GM19463 (cell line): ENCODE results near the gene WDR62.
"Not testable (repeated sequence)": the region's sequence is repeated elsewhere in the genome, so short reads cannot be mapped to it uniquely, and the experiment has no call there.

Source experiments
- ATAC-seq: cut with Tn5 transposase; IDR thresholded peaks from one replicate; pipeline ENCODE4 v1.9.1; 2021; ENCODE audit warnings: mild to moderate bottlenecking, moderate library complexity; ENCODE audit not compliant: unreplicated experiment

Gene WDR62

GRCh38 chr19:36106991-36107390 lies 52.3 kb downstream of the WDR62 start:
- no peak for ATAC-seq

- ATAC-seq: no peak
These were observed 54.0 kb downstream of the WDR62 start for GRCh38 chr19:36108684-36109083.

- ATAC-seq: no peak
These were observed 55.9 kb downstream of the WDR62 start, which contains the start of gene OVOL3 for GRCh38 chr19:36110487-36111199. Gene OVOL3, plus strand, starts transcription at chr19:36111143. Its CDS starts 60 bp downstream, at chr19:36111203.

GRCh38 chr19:36111200-36111539 lies 56.5 kb downstream of the WDR62 start:
- no peak for ATAC-seq

GRCh38 chr19:36112678-36113077 lies 58.0 kb downstream of the WDR62 start:
- no peak for ATAC-seq

GRCh38 chr19:36113425-36113824 lies 58.7 kb downstream of the WDR62 start:
- no peak for ATAC-seq

- ATAC-seq: no peak
These were observed 59.4 kb downstream of the WDR62 start for GRCh38 chr19:36113894-36114720.

- peak; percentile 86 for ATAC-seq
These were observed 60.2 kb downstream of the WDR62 start, which contains the start of gene POLR2I for GRCh38 chr19:36114721-36115452. Gene POLR2I, minus strand, starts transcription at chr19:36114875. Its CDS starts 19 bp downstream, at chr19:36114856.

- ATAC-seq: peak; percentile 37
These were observed 61.0 kb downstream of the WDR62 start, which contains the start of gene TBCB for GRCh38 chr19:36115453-36116343. Gene TBCB, plus strand, starts transcription at chr19:36115468. Its CDS starts 93 bp downstream, at chr19:36115561.

- no peak for ATAC-seq
These were observed 61.6 kb downstream of the WDR62 start for GRCh38 chr19:36116344-36116637.

GRCh38 chr19:36120092-36120983 lies 65.6 kb downstream of the WDR62 start:
- ATAC-seq: no peak

GRCh38 chr19:36120984-36121358 lies 66.3 kb downstream of the WDR62 start:
- ATAC-seq: no peak

- ATAC-seq: no peak
These were observed 66.9 kb downstream of the WDR62 start for GRCh38 chr19:36121486-36122124.

GRCh38 chr19:36125557-36125956 lies 70.9 kb downstream of the WDR62 start:
- ATAC-seq: no peak

GRCh38 chr19:36128392-36128736 lies 73.7 kb downstream of the WDR62 start:
- ATAC-seq: no peak

- not testable (repeated sequence) for ATAC-seq
These were observed 76.5 kb downstream of the WDR62 start for GRCh38 chr19:36131221-36131620.

GRCh38 chr19:36134867-36135266 lies 80.2 kb downstream of the WDR62 start:
- ATAC-seq: not testable (repeated sequence)

- ATAC-seq: no peak
These were observed 82.4 kb downstream of the WDR62 start for GRCh38 chr19:36136964-36137686.

- ATAC-seq: no peak
These were observed 84.4 kb downstream of the WDR62 start for GRCh38 chr19:36139120-36139472.
